PFSK-1 (cell line): Measurements from ENCODE around the gene SLC26A8.

Source experiments
- POLR2AphosphoS5 ChIP-seq: IDR thresholded peaks from 2 replicates; pipeline ENCODE4 v1.6.1; 2012; ENCODE audit warnings: low read depth, mild to moderate bottlenecking, control low read depth, low read length, moderate library complexity
- SIN3A ChIP-seq: IDR thresholded peaks from 2 replicates; pipeline ENCODE4 v1.6.1; 2012; ENCODE audit warnings: mild to moderate bottlenecking, low read length, moderate library complexity, borderline replicate concordance; ENCODE audit not compliant: insufficient read depth
- TAF1 ChIP-seq: IDR thresholded peaks from 2 replicates; pipeline ENCODE4 v1.6.1; 2012; ENCODE audit warnings: low read length, control low read depth, borderline replicate concordance; ENCODE audit not compliant: insufficient read depth
- TF ChIP-seq, protein P1 (sequence below), 2 experiments: IDR thresholded peaks; 2 replicates each; pipeline versions ENCODE4 v1.6.1 to v1.8.0; 2011 to 2012; ENCODE audit warnings: low read depth in 2 of 2, low read length in 2 of 2, control low read depth in 1 of 2, inconsistent platforms in 1 of 2, mild to moderate bottlenecking in 1 of 2, moderate library complexity in 1 of 2; ENCODE audit not compliant: insufficient read depth in 1 of 2

DNA sequence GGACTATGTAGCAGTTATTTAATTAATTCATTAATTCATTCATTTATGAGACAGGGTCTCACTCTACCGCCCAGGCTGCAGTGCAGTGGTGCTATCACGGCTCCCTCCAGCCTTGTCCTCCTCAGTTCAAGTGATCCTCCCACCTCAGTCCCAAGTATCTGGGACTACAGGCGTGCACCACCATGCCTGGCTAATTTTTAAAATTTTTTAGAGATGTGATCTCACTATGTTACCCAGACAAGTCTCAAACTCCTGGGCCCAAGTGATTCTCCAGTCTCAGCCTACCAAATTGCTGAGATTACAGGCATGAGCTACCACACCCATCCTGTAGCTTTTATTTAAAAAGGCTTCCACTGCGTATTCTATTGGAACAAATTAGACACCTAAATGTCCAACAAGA is 127.0 kb downstream of the SLC26A8 start:
- TF ChIP-seq TAF1 (no peak), POLR2AphosphoS5 (no peak), SIN3A (no peak)
- TF ChIP-seq, protein P1, sequence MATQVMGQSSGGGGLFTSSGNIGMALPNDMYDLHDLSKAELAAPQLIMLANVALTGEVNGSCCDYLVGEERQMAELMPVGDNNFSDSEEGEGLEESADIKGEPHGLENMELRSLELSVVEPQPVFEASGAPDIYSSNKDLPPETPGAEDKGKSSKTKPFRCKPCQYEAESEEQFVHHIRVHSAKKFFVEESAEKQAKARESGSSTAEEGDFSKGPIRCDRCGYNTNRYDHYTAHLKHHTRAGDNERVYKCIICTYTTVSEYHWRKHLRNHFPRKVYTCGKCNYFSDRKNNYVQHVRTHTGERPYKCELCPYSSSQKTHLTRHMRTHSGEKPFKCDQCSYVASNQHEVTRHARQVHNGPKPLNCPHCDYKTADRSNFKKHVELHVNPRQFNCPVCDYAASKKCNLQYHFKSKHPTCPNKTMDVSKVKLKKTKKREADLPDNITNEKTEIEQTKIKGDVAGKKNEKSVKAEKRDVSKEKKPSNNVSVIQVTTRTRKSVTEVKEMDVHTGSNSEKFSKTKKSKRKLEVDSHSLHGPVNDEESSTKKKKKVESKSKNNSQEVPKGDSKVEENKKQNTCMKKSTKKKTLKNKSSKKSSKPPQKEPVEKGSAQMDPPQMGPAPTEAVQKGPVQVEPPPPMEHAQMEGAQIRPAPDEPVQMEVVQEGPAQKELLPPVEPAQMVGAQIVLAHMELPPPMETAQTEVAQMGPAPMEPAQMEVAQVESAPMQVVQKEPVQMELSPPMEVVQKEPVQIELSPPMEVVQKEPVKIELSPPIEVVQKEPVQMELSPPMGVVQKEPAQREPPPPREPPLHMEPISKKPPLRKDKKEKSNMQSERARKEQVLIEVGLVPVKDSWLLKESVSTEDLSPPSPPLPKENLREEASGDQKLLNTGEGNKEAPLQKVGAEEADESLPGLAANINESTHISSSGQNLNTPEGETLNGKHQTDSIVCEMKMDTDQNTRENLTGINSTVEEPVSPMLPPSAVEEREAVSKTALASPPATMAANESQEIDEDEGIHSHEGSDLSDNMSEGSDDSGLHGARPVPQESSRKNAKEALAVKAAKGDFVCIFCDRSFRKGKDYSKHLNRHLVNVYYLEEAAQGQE (IDR thresholded peaks at IDR 0.05; ENCODE audit: insufficient read depth in 1 of 2, low read depth in 2 of 2, low read length in 2 of 2), result no peak
